22Rv1 (cell line): ENCODE data around the gene CYCS.

ENCODE experiments used
- H3K27ac ChIP-seq: fragments of 450-650 bp; 2 replicates; pipeline ENCODE4 v1.5.1; 2017
- CTCF ChIP-seq: fragments of 450-650 bp; IDR thresholded peaks from 2 replicates; pipeline ENCODE4 v1.5.1; 2017; ENCODE audit warnings: mild to moderate bottlenecking
- ZFX ChIP-seq: fragments of 450-650 bp; IDR thresholded peaks from 2 replicates; pipeline ENCODE4 v1.6.1; 2017; ENCODE audit warnings: antibody characterized with exemption, borderline replicate concordance

The CYCS gene

GRCh38 chr7:25101817-25102216, 23.2 kb downstream of the CYCS start:
- TF ChIP-seq ZFX (no peak), CTCF (no peak)
- no peak overlapping the region for H3K27ac ChIP-seq

- no peak overlapping the region for H3K27ac ChIP-seq
- TF ChIP-seq ZFX (no peak), CTCF (peak; percentile 99)
These were observed 26.7 kb downstream of the CYCS start for GRCh38 chr7:25098096-25099046.

GRCh38 chr7:25095516-25096345, 29.3 kb downstream of the CYCS start:
- H3K27ac ChIP-seq = peak overlapping the region; percentile 35
- no peak for TF ChIP-seq CTCF

- TF ChIP-seq CTCF (peak; percentile 97), ZFX (no peak)
- H3K27ac ChIP-seq = no peak overlapping the region
These were observed 31.7 kb downstream of the CYCS start for GRCh38 chr7:25093268-25093826.

GRCh38 chr7:25091779-25092178, 33.3 kb downstream of the CYCS start:
- TF ChIP-seq ZFX (no peak), CTCF (no peak)
- no peak overlapping the region for H3K27ac ChIP-seq

- H3K27ac ChIP-seq = no peak overlapping the region
- no peak for TF ChIP-seq ZFX
- TF ChIP-seq CTCF = no peak
These were observed 33.9 kb downstream of the CYCS start for GRCh38 chr7:25091176-25091575.

- no peak overlapping the region for H3K27ac ChIP-seq
- TF ChIP-seq CTCF (no peak), ZFX (no peak)
These were observed 34.7 kb downstream of the CYCS start for GRCh38 chr7:25090374-25090773.
